C4-2B (cell line): Measurements from ENCODE around the gene AP2A2.

Source experiments
- H3K27ac ChIP-seq: fragments of 450-650 bp; 2 replicates; pipeline ENCODE4 v1.5.1; 2017
- CTCF ChIP-seq: fragments of 450-650 bp; conservative IDR thresholded peaks from 2 replicates; pipeline ENCODE4 v1.5.1; 2017; ENCODE audit warnings: mild to moderate bottlenecking
- ZFX ChIP-seq: fragments of 450-650 bp; IDR thresholded peaks from 2 replicates; pipeline ENCODE4 v1.6.1; 2017

The AP2A2 gene

GRCh38 chr11:1041936-1042608, 116.4 kb downstream of the AP2A2 start:
- H3K27ac ChIP-seq: no peak overlapping the region
- TF ChIP-seq CTCF (no peak), ZFX (no peak)

- TF ChIP-seq ZFX: no peak
- no peak for TF ChIP-seq CTCF
- no peak overlapping the region for H3K27ac ChIP-seq
Observed at GRCh38 chr11:1042626-1043562, 117.2 kb downstream of the AP2A2 start.

GRCh38 chr11:1043563-1044096, 118.0 kb downstream of the AP2A2 start:
- TF ChIP-seq ZFX (no peak), CTCF (no peak)
- no peak overlapping the region for H3K27ac ChIP-seq

- no peak overlapping the region for H3K27ac ChIP-seq
- no peak for TF ChIP-seq CTCF
- TF ChIP-seq ZFX: no peak
Observed at GRCh38 chr11:1044160-1044559, 118.5 kb downstream of the AP2A2 start.

- no peak overlapping the region for H3K27ac ChIP-seq
- TF ChIP-seq CTCF (no peak), ZFX (no peak)
Observed at GRCh38 chr11:1047595-1048156, 122.0 kb downstream of the AP2A2 start.

- no peak overlapping the region for H3K27ac ChIP-seq
- TF ChIP-seq ZFX: no peak
- no peak for TF ChIP-seq CTCF
Observed at GRCh38 chr11:1048375-1049070, 122.9 kb downstream of the AP2A2 start.
